Sciatic nerve (tissue), 2 donors: Measurements from ENCODE around the gene MALRD1. TPM values are rescaled to one million over a fixed set of nuclear protein-coding genes. Genes with fewer than 3 reads are reported as not detected.
A peak's percentile ranks its signal among the peaks of the same experiment; 100 is the strongest.

Experiments used
- ATAC-seq: fragments of 200-7000 bp; cut with Tn5 transposase; one replicate; pipeline ENCODE4 v1.9.1; 2020; ENCODE audit warnings: mild to moderate bottlenecking, moderate library complexity
- DNase-seq: peaks from one replicate; pipeline ENCODE4 v3.0.0-alpha.2; 2020; ENCODE audit warnings: low spot score
- intact Hi-C: fragments of 100-400 bp; cut with DNase I; formaldehyde crosslinking; loops from one replicate; pipeline ENCODE4 v1.14.2; 2022
- total RNA-seq: library from RNA; stranded (reverse); fragmentation: NEBNext Ultra II Directional; extraction: Animal tissue kit (Norgen Biotek cat#: 25700); gene quantifications from one replicate; pipeline ENCODE4 v1.2.1, GENCODE V29; 2021
- donor health status: DM: no; HTN: no; CAD: no.
- donor health status: DM: no; HTN: no; CAD: no.

The MALRD1 gene
- total RNA-seq, 1 donor from 2014 or later: 4.5 TPM

- intact Hi-C loops: no loop called here
- DNase-seq: no peak
- ATAC-seq: no peak
Measured at GRCh38 chr10:19588608-19589007, 540.0 kb downstream of the MALRD1 start.

DNA sequence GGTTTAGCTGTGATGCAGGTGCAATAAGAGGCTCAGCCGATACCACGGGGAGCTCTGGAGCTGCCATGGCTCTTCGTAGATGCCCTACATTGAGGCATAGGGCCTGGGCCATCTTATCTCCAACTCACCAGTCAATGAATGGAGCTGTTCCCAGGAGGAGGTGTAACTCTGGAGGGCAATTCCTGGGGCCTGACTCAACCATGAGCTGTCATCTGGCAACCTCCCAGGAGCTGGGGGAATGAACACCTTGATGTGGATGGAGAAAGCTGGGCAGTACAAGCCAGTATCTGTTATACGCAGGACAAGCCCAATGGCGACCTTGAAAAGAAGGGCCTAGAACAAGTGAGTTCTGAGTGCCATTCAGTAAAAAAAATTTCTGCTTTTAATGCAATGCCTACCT is 543.7 kb downstream of the MALRD1 start:
- ATAC-seq (no peak), DNase-seq (no peak)
- intact Hi-C loops: no loop called here

- intact Hi-C loops: no loop called here
- DNase-seq (no peak), ATAC-seq (no peak)
Measured at GRCh38 chr10:19595212-19595845, 546.7 kb downstream of the MALRD1 start.

- no peak for ATAC-seq
- intact Hi-C loops: no loop called here
- DNase-seq: no peak
Measured at GRCh38 chr10:19605806-19606205, 557.2 kb downstream of the MALRD1 start.

- intact Hi-C loops: no loop called here
- DNase-seq (no peak), ATAC-seq (no peak)
Measured at GRCh38 chr10:19606968-19607367, 558.4 kb downstream of the MALRD1 start.

DNA sequence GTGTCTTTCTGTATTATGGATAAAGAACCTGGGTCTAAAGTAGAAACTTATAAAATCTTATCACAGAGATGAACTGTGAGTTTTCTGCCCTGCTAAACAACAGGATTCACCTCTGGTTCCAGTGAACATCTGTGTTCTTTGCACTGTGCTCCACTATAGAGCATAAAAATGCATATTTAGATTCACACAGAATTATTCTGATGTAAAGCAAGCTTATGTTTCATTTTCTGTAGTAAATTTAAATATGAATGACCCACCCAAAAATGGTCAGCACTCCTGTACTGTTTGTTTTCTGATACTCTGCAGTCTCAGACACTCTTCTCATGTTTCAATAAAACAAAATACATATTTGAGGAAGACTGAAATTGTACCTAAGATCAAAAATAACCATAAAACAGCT is 563.2 kb downstream of the MALRD1 start:
- intact Hi-C loops: no loop called here
- no peak for ATAC-seq
- DNase-seq: no peak

DNA sequence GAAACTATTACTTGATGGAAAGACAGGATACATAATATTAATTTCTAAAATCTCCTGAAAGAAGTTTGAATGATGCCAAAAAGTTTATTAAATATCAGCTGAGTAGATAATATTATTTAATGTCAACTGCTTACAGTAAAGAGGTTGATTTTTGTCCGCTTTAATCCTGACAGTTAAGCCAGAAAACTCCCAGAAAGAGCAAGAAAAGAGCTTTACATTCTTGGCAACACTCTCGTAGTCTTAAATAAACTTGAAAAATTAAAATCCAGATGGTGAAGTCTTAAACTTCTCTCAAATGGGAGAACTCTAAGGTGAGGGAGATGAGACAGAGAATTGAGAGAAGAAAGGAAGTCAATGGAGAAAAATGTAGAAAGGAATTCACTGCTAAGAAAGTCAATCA is 568.4 kb downstream of the MALRD1 start:
- intact Hi-C loops: no loop called here
- DNase-seq (no peak), ATAC-seq (no peak)

GRCh38 chr10:19620811-19621210 is 572.2 kb downstream of the MALRD1 start:
- DNase-seq: no peak
- ATAC-seq: no peak
- intact Hi-C loops: no loop called here

GRCh38 chr10:19623321-19623720 is 574.7 kb downstream of the MALRD1 start:
- ATAC-seq: no peak
- DNase-seq: no peak
- intact Hi-C loops: no loop called here

- no peak for DNase-seq
- ATAC-seq: no peak
Measured at GRCh38 chr10:19626156-19626555, 577.6 kb downstream of the MALRD1 start.

DNA sequence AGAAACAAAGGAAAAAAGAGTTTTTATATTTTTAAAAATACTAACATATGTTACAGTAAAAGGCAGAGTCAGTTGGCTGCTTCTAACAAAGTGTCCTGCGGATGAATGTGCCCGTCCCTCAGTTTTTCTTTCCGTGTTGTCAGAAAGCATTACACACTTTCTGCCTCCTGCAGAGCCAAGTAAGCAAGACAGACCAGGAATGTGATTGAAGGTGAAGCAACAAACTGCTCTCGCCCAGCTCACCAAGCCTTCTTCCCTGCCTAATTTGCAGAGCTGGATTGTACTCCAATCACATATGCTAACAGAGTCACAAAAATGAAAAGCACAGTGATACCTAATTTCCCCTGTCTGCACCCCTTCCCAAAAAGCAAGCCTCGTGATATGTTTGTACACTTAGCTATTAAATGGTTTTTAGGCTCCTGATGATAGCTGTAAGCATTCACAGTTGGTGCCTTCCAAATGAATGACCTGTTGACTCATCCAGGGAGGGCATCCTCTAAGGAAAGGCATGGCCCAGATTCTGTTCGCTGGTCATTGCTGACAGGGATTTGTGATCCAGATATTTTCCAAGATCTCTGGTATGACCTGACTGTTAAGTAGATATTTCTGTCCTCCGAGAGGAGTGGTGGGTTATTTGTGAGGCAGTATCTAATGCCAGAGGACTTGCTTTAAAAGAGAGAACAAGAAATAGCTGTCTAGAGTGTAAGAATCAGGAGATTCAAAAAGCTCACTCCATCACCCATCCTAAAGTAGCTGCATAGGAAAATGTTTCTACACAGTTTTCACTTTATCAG is 580.4 kb downstream of the MALRD1 start:
- DNase-seq (no peak), ATAC-seq (peak; percentile 42)
- intact Hi-C loops: no loop called here

More at GRCh38 chr10:19626156-19626555, 577.6 kb downstream of the MALRD1 start:
- intact Hi-C loops: no loop called here

DNA sequence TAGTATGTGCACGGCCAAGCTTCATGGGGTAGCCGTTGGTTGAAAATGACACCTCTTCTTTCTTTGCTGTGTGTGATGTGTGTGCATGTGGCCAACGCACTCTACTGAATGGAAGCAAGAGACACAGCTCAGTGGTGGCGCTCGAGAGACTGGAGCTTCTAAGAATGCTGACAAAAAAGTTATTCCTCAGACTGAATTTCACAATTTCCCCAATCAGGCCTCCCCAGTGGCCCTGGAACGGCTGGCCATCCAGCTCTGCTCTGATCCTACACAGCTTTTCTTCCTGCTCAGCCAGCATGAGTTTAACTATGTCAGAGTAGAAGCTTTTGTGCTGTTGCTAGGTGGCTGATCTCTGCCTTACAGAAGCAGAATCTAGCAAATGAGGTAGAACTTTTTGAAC is 581.0 kb downstream of the MALRD1 start:
- intact Hi-C loops: no loop called here

DNA sequence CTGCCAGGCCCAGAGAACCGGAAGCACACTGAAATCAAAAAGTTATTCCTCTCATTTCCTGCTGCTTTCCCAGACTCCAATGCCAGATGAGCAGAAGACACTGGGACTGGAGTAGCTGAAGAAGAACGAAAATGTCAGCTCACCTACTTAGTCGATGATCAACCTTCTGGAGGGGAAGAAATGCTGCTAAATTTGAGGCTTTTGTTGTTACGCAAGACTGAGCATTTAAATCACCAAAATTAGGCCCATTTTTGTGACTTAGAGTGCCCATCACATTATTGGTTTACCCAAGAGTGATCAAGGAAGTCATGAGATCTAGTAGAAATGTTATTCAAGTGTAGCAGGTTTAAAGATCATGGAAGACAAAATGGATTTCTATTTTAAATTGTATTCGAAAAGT is 585.6 kb downstream of the MALRD1 start:
- ATAC-seq (no peak), DNase-seq (no peak)
- intact Hi-C loops: no loop called here

More for the DNA sequence above, 581.0 kb downstream of the MALRD1 start:
- DNase-seq (peak; percentile 79), ATAC-seq (peak; percentile 97)

- ATAC-seq (peak; percentile 91), DNase-seq (no peak)
- intact Hi-C loops: no loop called here
Measured at GRCh38 chr10:19638182-19638895, 589.7 kb downstream of the MALRD1 start.

GRCh38 chr10:19638896-19639233 is 590.3 kb downstream of the MALRD1 start:
- intact Hi-C loops: no loop called here
- no peak for DNase-seq
- ATAC-seq: peak; percentile 59

DNA sequence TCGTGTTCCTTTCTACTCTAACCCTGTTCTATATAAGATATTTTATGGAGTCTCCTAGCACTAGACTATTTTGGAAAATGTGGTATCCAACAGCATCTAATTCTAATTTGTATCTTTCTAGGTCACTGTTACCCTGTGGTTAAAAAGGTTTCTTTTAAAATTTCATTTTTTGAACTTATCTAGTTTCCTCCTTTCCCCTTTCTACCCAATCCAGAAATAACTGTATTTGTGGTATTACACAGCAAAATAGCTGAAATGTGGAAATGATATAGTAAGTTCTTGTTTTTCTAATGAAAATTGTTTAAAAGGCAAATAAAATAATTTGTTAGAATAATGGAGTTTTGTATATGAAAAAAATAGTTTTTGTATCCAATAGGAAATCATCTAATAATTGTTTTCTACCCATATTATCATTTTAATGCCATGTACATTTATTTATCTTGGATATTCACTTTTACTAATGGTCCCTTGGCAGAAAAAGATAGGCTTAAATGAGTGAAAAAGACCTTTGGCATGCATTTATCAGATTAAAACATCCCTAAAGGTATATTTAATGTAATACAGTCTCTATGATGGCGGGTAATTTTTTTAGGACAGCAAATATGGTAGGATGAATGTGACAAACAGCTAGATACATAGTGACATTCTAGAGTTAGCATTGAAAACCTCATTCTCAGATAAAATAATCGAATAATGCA is 592.1 kb downstream of the MALRD1 start:
- intact Hi-C loops: no loop called here
- ATAC-seq (no peak), DNase-seq (no peak)

GRCh38 chr10:19651549-19651948 is 602.9 kb downstream of the MALRD1 start:
- ATAC-seq (no peak), DNase-seq (no peak)
- intact Hi-C loops: no loop called here

- DNase-seq (no peak), ATAC-seq (no peak)
- intact Hi-C loops: no loop called here
Measured at GRCh38 chr10:19652750-19653149, 604.1 kb downstream of the MALRD1 start.

DNA sequence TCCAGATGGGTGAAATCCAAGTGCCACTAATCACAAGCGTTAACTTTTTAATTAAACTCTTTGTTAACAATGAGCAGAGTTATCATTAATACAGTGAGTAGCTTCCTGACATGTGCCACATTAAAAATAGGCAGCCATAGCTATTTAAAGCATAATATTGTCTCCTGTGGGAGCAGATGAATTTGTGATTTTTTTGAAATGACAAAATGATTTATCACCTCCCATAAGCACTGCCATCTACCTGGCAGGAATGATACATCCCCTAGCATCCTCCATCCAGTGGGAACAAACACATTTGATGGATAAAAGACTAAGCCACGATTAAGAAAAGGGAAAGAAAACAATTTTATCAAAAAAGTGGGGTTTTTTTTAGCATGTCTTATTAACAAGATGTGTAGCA is 605.3 kb downstream of the MALRD1 start:
- ATAC-seq (no peak), DNase-seq (no peak)
- intact Hi-C loops: no loop called here

DNA sequence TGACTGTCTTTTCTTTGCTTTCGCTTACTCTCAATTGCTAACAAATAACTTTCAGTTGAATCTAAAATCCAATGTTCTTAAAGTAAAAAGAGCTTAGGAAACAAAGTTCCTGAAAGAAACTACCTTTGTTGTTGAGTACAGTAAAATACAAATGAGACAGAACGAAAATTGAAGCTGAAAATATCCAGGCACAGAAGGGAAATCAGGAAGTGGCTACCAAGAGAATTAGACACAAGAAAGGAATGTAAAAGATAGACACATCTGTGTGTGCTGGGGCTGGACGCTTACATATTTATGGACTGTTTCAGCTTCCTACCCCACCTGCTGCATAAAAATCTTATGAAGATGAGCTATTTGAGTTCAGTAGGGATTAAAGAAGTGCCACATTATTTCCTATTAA is 606.0 kb downstream of the MALRD1 start:
- DNase-seq (no peak), ATAC-seq (no peak)
- intact Hi-C loops: no loop called here
